D721Med (cell line): Measurements from ENCODE around the gene MRPS6.

Source experiments
- DNase-seq: peaks from one replicate; pipeline ENCODE4 v3.0.0; 2011; ENCODE audit warnings: low spot score; ENCODE audit not compliant: insufficient read length
- FAIRE-seq: peaks from 2 replicates; lab custom pipeline; 2011; peaks lifted over from hg19 to GRCh38; lab: Jason Lieb, UNC
- TF ChIP-seq, protein P1 (sequence below): IDR thresholded peaks from 2 replicates; pipeline ENCODE4 v1.5.1; 2012; ENCODE audit warnings: mild to moderate bottlenecking, control low read depth; ENCODE audit not compliant: insufficient read depth; ENCODE audit errors: missing control alignments

Gene MRPS6

GRCh38 chr21:34071683-34072082 lies 1.7 kb upstream of the MRPS6 start:
- TF ChIP-seq, protein P1, sequence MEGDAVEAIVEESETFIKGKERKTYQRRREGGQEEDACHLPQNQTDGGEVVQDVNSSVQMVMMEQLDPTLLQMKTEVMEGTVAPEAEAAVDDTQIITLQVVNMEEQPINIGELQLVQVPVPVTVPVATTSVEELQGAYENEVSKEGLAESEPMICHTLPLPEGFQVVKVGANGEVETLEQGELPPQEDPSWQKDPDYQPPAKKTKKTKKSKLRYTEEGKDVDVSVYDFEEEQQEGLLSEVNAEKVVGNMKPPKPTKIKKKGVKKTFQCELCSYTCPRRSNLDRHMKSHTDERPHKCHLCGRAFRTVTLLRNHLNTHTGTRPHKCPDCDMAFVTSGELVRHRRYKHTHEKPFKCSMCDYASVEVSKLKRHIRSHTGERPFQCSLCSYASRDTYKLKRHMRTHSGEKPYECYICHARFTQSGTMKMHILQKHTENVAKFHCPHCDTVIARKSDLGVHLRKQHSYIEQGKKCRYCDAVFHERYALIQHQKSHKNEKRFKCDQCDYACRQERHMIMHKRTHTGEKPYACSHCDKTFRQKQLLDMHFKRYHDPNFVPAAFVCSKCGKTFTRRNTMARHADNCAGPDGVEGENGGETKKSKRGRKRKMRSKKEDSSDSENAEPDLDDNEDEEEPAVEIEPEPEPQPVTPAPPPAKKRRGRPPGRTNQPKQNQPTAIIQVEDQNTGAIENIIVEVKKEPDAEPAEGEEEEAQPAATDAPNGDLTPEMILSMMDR, result no peak
- no peak for DNase-seq
- no peak for FAIRE-seq

- DNase-seq (no peak), FAIRE-seq (no peak)
Observed at GRCh38 chr21:34072145-34073031, 990 bp upstream of the MRPS6 start.

GRCh38 chr21:34073749-34074282 lies 438 bp downstream of the MRPS6 start:
- DNase-seq, result no peak
- no peak for FAIRE-seq
- TF ChIP-seq, protein P1, result no peak

More at GRCh38 chr21:34072145-34073031, 990 bp upstream of the MRPS6 start:
- TF ChIP-seq, protein P1, result no peak

- no peak for DNase-seq
- TF ChIP-seq, protein P1, result no peak
- FAIRE-seq, result no peak
Observed at GRCh38 chr21:34074283-34075090, 1.1 kb downstream of the MRPS6 start.

GRCh38 chr21:34075091-34075425 lies 1.7 kb downstream of the MRPS6 start:
- DNase-seq (no peak), FAIRE-seq (no peak)
- TF ChIP-seq, protein P1, result no peak

- DNase-seq (no peak), FAIRE-seq (no peak)
- TF ChIP-seq, protein P1, result no peak
Observed at GRCh38 chr21:34075760-34076660, 2.6 kb downstream of the MRPS6 start.
